ENCODE results near the gene TRA2B.

TRA2B gene

GRCh38 chr3:185950728-185951127 lies 12.9 kb upstream of the TRA2B start:
- no peak for DNase-seq (ENCODE audit: low spot score)

- no peak for DNase-seq (ENCODE audit: low spot score)
Measured at GRCh38 chr3:185949515-185949914, 11.7 kb upstream of the TRA2B start.

DNA sequence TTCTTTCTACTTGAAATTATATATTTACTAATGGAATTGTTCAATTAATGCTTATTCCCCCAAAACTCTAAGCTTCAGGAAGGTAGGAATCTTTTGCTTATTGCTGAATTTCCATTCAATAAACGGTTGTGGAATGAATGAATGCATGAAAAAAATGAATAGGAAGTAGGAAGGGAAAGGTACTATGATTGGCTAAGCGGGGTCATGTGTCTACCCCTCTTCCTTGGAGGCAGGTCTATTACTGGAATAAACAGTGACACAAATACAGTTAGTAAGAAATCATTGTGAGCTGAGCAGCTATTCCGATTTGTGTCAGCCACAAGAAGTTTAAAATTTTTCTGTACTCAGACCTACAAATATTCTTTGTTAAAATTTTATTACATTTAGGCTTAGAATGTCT lies 10.5 kb upstream of the TRA2B start:
- no peak for DNase-seq (ENCODE audit: low spot score)

DNA sequence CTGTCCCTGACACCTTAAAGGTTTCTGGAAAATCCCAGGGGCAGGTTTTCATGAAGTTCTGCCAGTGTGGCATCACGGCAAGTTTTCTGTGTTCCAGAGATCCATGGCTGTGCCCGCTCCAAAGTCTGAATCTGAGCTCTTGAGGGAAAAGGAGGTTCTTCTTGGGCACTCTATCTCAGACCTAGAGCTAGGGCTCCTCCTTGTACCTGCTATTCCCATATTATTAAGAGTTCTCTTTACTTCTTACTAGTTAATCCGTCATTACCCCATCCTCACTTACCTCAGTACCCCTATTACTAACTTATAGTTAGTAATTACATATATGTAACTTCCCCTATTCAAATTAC lies 5.9 kb upstream of the TRA2B start:
- DNase-seq (ENCODE audit: low spot score) = no peak

DNA sequence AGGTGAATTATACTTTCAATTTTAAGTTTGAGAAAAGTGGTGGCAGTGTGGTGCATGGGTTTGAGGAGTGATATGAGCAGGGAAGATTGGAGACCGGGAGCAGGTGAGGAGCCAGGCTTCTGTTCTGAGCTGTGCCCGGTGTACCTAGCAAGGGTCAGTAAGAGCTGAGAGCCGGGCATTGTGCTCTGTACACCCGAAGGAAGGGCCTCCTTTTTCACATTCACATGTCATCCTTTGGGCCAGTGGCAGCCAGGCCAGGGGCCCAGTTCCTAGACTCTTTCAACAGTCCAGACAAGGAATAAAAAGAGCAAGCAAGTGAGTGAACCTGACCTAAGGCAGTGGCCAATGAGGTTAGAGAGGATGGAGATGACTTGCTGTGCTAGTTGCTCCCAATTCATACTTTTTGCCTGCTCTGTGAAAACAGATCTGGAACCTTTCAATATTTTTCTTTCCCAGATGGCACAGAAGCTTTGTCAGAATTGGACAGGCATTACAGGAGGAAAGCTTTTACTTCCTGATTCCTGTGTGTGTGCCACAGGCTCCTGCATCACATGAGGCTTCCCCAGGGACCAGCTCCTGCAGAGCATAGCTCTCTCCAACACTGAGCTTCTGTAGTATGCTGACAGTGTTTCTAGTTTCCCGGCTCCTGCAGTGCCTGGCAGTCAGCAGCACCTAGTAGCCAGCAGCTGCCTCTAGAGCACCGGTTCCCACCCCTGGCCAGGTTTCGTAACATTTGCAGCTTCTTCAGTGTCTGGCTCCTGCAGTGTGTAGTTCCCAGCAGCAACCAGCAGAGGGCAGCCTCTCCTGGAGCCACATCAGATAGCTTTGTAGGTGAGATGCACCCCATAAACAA lies 5.3 kb upstream of the TRA2B start:
- peak; percentile 82 for DNase-seq (ENCODE audit: low spot score)

- no peak for DNase-seq (ENCODE audit: low spot score)
Measured at GRCh38 chr3:185942396-185942795, 4.6 kb upstream of the TRA2B start.

GRCh38 chr3:185940951-185941350 lies 3.1 kb upstream of the TRA2B start:
- no peak for DNase-seq (ENCODE audit: low spot score)

GRCh38 chr3:185939721-185940120 lies 1.9 kb upstream of the TRA2B start:
- no peak for DNase-seq (ENCODE audit: low spot score)

GRCh38 chr3:185936814-185937688 lies 763 bp downstream of the TRA2B start:
- DNase-seq (ENCODE audit: low spot score) = peak; percentile 80

GRCh38 chr3:185936273-185936629 lies 1.6 kb downstream of the TRA2B start:
- no peak for DNase-seq (ENCODE audit: low spot score)

DNA sequence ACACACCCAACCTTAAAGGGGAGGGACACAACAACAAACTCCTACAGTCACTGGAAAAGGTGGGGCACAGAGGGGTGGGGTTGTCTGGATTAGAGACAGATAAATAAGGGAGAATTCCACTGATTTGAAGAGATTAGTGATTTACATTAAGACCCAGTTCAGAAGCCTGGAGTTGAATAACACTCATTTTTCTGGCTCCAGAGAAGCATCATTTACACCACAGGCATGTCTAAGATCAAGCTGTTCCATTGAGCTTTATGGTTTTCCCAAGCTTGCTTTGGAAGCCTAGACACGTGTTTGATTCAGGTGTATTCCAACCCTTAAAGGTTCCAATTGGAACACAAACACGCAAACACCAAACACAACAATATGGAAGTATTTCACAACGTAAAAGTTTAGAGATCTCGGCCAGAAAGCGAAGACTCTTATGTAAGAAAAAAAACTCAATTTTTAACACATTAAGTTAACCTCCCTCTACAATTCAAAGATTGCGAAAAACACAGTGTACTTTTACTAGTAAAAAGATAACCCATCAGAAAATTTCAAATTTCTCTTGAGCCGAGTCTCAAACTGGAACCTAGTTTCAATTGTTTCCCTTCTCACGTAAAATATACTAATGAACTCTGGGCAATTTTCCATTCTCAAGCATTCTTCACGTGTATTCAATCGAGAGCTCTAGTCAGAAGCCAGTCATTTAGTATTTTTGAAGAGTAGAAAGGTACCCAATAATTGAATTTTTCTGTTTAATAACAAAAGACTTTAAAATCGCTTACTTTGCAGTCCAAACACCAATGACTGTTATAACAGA lies 2.1 kb downstream of the TRA2B start:
- no peak for DNase-seq (ENCODE audit: low spot score)

DNA sequence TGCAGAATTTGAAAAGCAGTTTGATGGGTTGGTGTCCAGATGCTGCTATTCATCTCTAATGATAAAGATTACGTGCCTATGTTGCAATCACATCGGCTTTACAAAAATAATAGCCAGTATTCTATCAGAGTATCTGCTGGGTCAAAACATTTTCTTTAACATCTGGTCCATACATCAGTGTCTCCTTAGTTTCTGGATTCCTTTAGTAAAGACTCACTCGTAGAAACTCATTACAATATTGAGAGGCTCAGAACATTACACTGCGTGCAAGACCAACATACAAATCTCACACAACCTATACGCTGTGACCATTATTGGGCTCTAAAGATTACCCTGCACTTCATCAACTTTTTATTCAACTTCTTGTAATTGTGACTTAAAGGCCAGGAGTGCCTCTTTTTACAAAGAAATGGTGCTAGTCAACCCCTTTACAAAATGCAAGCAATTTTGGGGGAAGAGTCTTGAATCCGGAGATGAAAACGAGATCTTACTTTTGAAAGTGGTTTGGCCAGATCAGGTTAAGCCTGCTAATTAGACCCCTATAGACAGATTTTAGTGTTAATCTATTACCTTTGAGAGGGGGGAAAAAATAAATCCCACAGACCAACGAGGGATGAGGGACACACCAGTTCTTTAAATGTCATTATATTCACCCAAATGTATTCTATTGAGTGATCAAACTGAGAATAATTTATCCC lies 2.9 kb downstream of the TRA2B start:
- DNase-seq (ENCODE audit: low spot score) = no peak

GRCh38 chr3:185934174-185934557 lies 3.6 kb downstream of the TRA2B start:
- no peak for DNase-seq (ENCODE audit: low spot score)

DNA sequence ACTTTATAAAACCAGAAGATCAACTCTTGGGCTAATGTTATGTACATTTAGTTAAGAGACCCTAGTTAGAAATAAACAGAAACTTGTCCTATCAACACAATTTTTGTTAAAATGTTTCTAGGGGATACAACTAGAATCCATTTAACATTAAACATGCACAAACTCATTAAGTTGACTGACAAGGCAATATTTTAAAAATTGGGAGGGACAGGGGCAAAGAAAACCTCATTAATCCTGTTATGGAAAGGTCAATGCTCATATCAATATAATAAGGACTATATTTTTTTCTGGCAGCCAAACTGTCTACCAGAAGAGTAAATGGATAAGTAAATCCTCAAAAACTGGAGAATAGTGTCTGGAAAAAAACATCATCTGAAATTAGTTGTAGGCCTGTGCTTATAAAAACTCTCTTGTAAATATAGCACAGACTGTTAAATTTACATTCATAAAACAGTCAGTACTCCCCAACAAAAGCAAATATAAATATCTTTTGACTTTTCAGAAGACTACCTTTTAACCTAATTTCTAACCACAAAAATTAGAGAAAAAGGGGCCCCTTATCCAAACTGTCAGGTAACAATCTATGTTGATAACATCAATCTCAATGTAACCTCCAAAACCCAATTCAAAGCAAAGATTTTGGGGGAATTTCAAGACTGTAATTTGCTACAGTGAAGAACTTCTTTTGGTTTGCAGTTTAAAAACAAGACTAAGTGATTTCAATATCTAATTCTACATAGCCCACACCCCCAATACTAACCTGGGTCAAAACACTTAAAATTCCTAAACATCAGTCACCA lies 4.2 kb downstream of the TRA2B start:
- no peak for DNase-seq (ENCODE audit: low spot score)

DNA sequence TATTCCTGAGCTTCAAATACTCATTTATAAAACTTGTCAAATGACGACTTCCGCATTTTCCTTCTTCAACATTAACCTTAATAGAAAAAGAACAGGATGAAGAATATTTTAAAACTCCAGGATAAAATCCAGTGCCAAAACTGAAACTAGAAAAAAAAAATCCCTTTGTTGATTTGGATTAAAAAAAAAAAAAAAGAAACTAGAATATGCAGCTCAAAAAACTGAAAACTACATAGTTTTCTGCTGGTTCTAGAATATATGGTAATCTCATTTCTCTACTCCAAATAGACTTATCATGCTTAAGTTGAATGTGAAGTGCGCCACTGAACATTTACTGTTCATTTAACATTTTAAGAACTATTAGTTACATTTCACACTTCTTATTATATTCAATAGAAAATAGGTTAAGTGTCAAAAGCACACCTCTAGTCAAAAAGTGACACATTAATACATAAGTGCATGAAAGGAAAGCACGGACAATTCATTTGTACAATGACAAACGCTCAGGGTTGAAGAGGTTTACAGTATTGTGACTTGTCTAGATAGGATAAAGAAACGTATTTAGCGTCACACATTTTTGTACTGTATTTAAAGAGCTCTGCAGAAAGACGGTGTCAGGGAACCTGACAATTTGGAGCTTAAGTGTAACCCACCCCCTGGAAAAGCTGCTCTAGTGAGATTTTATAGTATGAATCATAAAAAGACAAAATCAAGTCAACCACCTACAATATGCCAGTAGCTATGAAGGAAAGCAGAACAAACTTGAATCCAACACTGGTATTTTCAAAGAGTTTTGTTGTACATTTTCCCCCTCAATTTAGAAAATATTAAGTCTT lies 5.8 kb downstream of the TRA2B start:
- no peak for DNase-seq (ENCODE audit: low spot score)

GRCh38 chr3:185930393-185931107 lies 7.3 kb downstream of the TRA2B start:
- no peak for DNase-seq (ENCODE audit: low spot score)

DNA sequence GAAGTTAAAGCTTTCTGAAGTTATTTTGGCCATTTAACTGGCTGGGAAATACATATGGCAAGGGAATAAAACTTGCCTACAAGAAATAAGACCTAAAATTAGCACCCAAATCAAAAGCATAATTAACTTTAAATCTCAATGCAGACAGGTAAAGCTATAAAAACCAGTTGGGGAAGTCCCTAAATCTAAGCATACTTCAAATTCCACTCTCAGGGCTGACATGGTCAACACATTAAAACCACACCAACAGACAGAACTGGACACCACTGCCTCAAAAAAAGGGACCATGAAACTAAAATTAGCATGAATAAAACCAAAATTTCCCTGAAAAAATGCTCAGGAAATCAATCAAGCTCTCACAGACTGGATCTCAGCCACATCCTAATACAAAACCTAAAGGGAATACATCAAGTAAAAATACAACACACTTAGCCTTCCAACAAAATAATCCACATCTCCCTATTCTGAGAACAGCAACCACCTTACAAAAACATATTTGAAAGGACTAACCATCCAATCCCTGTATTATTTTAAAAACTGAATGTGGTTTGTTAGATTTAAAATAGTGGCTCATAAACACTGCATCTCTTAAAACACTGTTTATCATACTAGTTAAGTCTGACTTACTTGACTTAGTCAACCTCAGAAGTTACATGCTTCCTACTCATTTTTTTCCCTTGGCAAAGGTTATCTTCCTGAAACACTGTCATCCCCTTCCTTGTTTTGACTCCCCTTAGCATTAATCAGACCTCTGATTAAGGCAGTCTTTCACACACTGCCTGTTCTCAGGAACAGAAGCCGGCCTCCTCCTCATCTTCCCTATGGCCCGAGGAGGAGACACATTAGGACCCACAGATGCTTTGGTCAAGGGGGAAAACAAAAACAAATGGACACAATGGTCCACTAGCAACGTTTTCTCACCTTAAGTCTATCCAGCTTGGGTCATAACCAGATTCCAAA lies 8.3 kb downstream of the TRA2B start:
- DNase-seq (ENCODE audit: low spot score) = no peak

DNA sequence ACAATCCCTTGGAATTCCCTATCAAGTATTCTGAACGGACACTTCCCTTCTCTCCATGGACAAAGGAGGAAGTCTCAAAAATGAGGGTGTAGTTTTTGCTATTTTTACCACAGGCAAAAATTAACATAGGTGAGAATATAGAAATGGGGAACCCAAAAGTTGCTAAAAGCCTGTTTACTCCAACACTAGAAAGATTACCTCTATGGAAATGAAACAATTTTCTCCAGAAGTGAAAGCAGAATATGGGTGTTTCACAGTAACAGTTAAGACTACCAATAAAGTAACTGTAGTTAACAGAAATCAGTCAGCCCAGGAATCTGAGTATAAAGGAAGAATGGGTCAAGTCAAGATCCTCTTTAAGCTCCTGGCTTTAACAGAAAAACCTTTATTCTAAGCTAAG lies 9.3 kb downstream of the TRA2B start:
- DNase-seq (ENCODE audit: low spot score) = no peak

Measured in germinal center (tissue), 1 donor.